Hematopoietic multipotent progenitor cell treated with erythropoietin and hydrocortisone succinate and interleukin-3 and kit ligand, for 15 days (in vitro differentiated cells): ENCODE measurements around the gene UNC5C.

Source experiments
- DNase-seq: peaks from one replicate; pipeline ENCODE4 v3.0.0-alpha.2; 2015; ENCODE audit warnings: low spot score

Gene UNC5C

GRCh38 chr4:95402299-95402698 is 146.5 kb downstream of the UNC5C start:
- DNase-seq: no peak

- no peak for DNase-seq
Observed at GRCh38 chr4:95398217-95398616, 150.6 kb downstream of the UNC5C start.

- DNase-seq: no peak
Observed at GRCh38 chr4:95394752-95395306, 153.9 kb downstream of the UNC5C start.

GRCh38 chr4:95393821-95394220 is 155.0 kb downstream of the UNC5C start:
- no peak for DNase-seq

GRCh38 chr4:95388911-95389310 is 159.9 kb downstream of the UNC5C start:
- no peak for DNase-seq

GRCh38 chr4:95387719-95388118 is 161.1 kb downstream of the UNC5C start:
- DNase-seq: no peak

GRCh38 chr4:95386410-95386809 is 162.4 kb downstream of the UNC5C start:
- DNase-seq: no peak

GRCh38 chr4:95381843-95382580 is 166.8 kb downstream of the UNC5C start:
- no peak for DNase-seq

- DNase-seq: no peak
Observed at GRCh38 chr4:95379633-95380032, 169.1 kb downstream of the UNC5C start.

GRCh38 chr4:95377366-95377900 is 171.3 kb downstream of the UNC5C start:
- no peak for DNase-seq

- DNase-seq: no peak
Observed at GRCh38 chr4:95371476-95372224, 177.1 kb downstream of the UNC5C start.

GRCh38 chr4:95367824-95368223 is 180.9 kb downstream of the UNC5C start:
- no peak for DNase-seq

- no peak for DNase-seq
Observed at GRCh38 chr4:95363966-95364365, 184.8 kb downstream of the UNC5C start.

- DNase-seq: no peak
Observed at GRCh38 chr4:95363559-95363925, 185.2 kb downstream of the UNC5C start.

GRCh38 chr4:95362906-95363558 is 185.7 kb downstream of the UNC5C start:
- no peak for DNase-seq

- DNase-seq: no peak
Observed at GRCh38 chr4:95362066-95362465, 186.7 kb downstream of the UNC5C start.

GRCh38 chr4:95361696-95361965 is 187.1 kb downstream of the UNC5C start:
- no peak for DNase-seq

- no peak for DNase-seq
Observed at GRCh38 chr4:95360906-95361695, 187.7 kb downstream of the UNC5C start.

GRCh38 chr4:95360256-95360903 is 188.4 kb downstream of the UNC5C start:
- DNase-seq: no peak

- DNase-seq: no peak
Observed at GRCh38 chr4:95358421-95358820, 190.4 kb downstream of the UNC5C start.

GRCh38 chr4:95355021-95355420 is 193.8 kb downstream of the UNC5C start:
- DNase-seq: no peak
